ENCODE results near the gene NQO2.

- TF ChIP-seq, protein P1, sequence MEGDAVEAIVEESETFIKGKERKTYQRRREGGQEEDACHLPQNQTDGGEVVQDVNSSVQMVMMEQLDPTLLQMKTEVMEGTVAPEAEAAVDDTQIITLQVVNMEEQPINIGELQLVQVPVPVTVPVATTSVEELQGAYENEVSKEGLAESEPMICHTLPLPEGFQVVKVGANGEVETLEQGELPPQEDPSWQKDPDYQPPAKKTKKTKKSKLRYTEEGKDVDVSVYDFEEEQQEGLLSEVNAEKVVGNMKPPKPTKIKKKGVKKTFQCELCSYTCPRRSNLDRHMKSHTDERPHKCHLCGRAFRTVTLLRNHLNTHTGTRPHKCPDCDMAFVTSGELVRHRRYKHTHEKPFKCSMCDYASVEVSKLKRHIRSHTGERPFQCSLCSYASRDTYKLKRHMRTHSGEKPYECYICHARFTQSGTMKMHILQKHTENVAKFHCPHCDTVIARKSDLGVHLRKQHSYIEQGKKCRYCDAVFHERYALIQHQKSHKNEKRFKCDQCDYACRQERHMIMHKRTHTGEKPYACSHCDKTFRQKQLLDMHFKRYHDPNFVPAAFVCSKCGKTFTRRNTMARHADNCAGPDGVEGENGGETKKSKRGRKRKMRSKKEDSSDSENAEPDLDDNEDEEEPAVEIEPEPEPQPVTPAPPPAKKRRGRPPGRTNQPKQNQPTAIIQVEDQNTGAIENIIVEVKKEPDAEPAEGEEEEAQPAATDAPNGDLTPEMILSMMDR (IDR thresholded peaks at IDR 0.05) = no peak
- no peak for TF ChIP-seq EP300 (IDR thresholded peaks at IDR 0.05)
- no peak for TF ChIP-seq POLR2AphosphoS5 (IDR thresholded peaks at IDR 0.05)
- TF ChIP-seq POLR2A (IDR thresholded peaks at IDR 0.05) = no peak
Measured at GRCh38 chr6:3026791-3027626, 27.3 kb downstream of the NQO2 start.
